Pancreas (tissue), 10 donors: Measurements from ENCODE around the gene CTNNA2. TPM values are rescaled to one million over a fixed set of nuclear protein-coding genes. Genes with fewer than 3 reads are reported as not detected.

ENCODE experiments used
- ATAC-seq, 4 donors: fragments of 200-7000 bp; cut with Tn5 transposase; one replicate each; pipeline versions ENCODE4 v1.8.0 to v1.9.1; 2020; ENCODE audit warnings: mild to moderate bottlenecking in 4 of 4, moderate library complexity in 4 of 4
- DNase-seq, 6 donors: peaks; one replicate each; pipeline ENCODE4 v3.0.0-alpha.2; 2020
- FAIRE-seq: peaks from 2 replicates; lab custom pipeline; 2012; peaks lifted over from hg19 to GRCh38; lab: Jason Lieb, UNC
- H3K27ac ChIP-seq, 4 donors: fragments of 200-600 bp; sonication (generic); 1 replicate in 3 of 4; 2 replicates in 1 of 4; pipeline versions ENCODE4 v1.5.0 to v1.8.0; 2020
- H3K27me3 ChIP-seq, 4 donors: fragments of 200-600 bp; one replicate each; pipeline ENCODE4 v1.8.0; 2021
- H3K36me3 ChIP-seq, 3 donors: fragments of 200-600 bp; sonication (generic) in 1 of 3; one replicate each; pipeline versions ENCODE4 v1.5.0 to v1.8.0; 2020 to 2021
- H3K4me1 ChIP-seq, 3 donors: fragments of 200-600 bp; one replicate each; pipeline ENCODE4 v1.8.0; 2021
- H3K4me3 ChIP-seq, 4 donors: fragments of 200-600 bp; sonication (generic) in 2 of 4; one replicate each; pipeline versions ENCODE4 v1.5.0 to v1.8.0; 2020 to 2021
- H3K9me3 ChIP-seq, 4 donors: fragments of 200-600 bp; one replicate each; pipeline ENCODE4 v1.8.0; 2021
- CTCF ChIP-seq, 4 donors: fragments of 200-600 bp; sonication (generic) in 3 of 4; IDR thresholded peaks; one replicate each; pipeline versions ENCODE4 v1.5.0 to v1.8.0; 2021; ENCODE audit warnings: antibody characterized with exemption in 4 of 4
- WGBS, 2 donors: extraction: QIAGEN DNeasy Blood & Tissue Kit; methylation state at CpG; one replicate each; pipeline ENCODE4 v1.1.7; 2013; 5-methylcytosine and 5-hydroxymethylcytosine counted together
- intact Hi-C, 3 donors: fragments of 100-400 bp; cut with DNase I; formaldehyde crosslinking; loops; one replicate each; pipeline versions ENCODE4 v1.11.1 to v1.14.2; 2022
- polyA plus RNA-seq, 2 donors: library from polyadenylated mRNA; stranded (reverse); fragments of 200-250 nt; gene quantifications; one replicate each; pipeline ENCODE4 v1.2.3, GENCODE V29; 2013
- total RNA-seq, 6 donors: library from RNA; stranded (reverse); fragmentation: NEBNext Ultra II Directional in 4 of 6; extraction: Animal tissue kit (Norgen Biotek cat#: 25700) in 4 of 6; gene quantifications; one replicate each; pipeline versions ENCODE4 v1.2.1 to v1.2.4, GENCODE V29; 2021 to 2023
- donor health status: healthy with polysubstance abuse.
- donor health status: DM: no; HTN: no; CAD: no; lungs with moderate emphysema.
- donor health status: DM: no; HTN: no; CAD: no.
- donor health status: control.
- donor health status: control.
- donor health status: Bipolar disorder and iron deficiency.
- donor health status: DM: yes; HTN: yes; CAD: no.
- donor health status: DM: no; HTN: no; CAD: no.
- donor health status: DM: no; HTN: no; CAD: no.
- donor health status: DM: yes; HTN: yes; CAD: no.

Gene CTNNA2
- total and polyA plus RNA-seq, 8 donors, result 0.25 to 12.1 (median 2.1) TPM

GRCh38 chr2:79980816-79981215 lies 468.0 kb downstream of the CTNNA2 start:
- no peak overlapping the region for H3K27ac ChIP-seq
- FAIRE-seq (no peak), ATAC-seq (no peak), DNase-seq (no peak)
- 31 to 45% methylated on average over 5 of the region's 5 CpGs for WGBS, 2 donors
- no peaks in the 10 kb centered on the region for H3K36me3 ChIP-seq
- H3K4me3 ChIP-seq, result no peak overlapping the region
- no peaks in the 10 kb centered on the region for H3K27me3 ChIP-seq
- intact Hi-C loops, result no loop called here
- H3K9me3 ChIP-seq, result no peaks in the 10 kb centered on the region
- TF ChIP-seq CTCF (IDR thresholded peaks at IDR 0.05), result no peak
- no peaks in the 10 kb centered on the region for H3K4me1 ChIP-seq

GRCh38 chr2:79981316-79981715 lies 468.5 kb downstream of the CTNNA2 start:
- intact Hi-C loops, result no loop called here
- no peaks in the 10 kb centered on the region for H3K9me3 ChIP-seq
- FAIRE-seq (no peak), ATAC-seq (no peak), DNase-seq (no peak)
- no peaks in the 10 kb centered on the region for H3K36me3 ChIP-seq
- no peaks in the 10 kb centered on the region for H3K27me3 ChIP-seq
- 54 to 69% methylated on average over 3 of the region's 3 CpGs for WGBS, 2 donors
- H3K27ac ChIP-seq, result no peak overlapping the region
- H3K4me3 ChIP-seq, result no peak overlapping the region
- H3K4me1 ChIP-seq, result no peaks in the 10 kb centered on the region
- TF ChIP-seq CTCF (IDR thresholded peaks at IDR 0.05), result no peak

GRCh38 chr2:79982445-79982844 lies 469.6 kb downstream of the CTNNA2 start:
- Histone ChIP-seq H3K4me3 (no peak overlapping the region), H3K27ac (no peak overlapping the region), H3K27me3 (no peaks in the 10 kb centered on the region), H3K4me1 (no peaks in the 10 kb centered on the region), H3K36me3 (no peaks in the 10 kb centered on the region), H3K9me3 (no peaks in the 10 kb centered on the region)
- WGBS, 2 donors, result 57 to 81% methylated on average over 4 of the region's 4 CpGs
- TF ChIP-seq CTCF (IDR thresholded peaks at IDR 0.05), result no peak
- DNase-seq (no peak), FAIRE-seq (no peak), ATAC-seq (no peak)
- intact Hi-C loops, result no loop called here

- no peaks in the 10 kb centered on the region for H3K36me3 ChIP-seq
- FAIRE-seq (no peak), ATAC-seq (no peak), DNase-seq (no peak)
- H3K4me3 ChIP-seq, result no peak overlapping the region
- intact Hi-C loops, result no loop called here
- WGBS, 2 donors, result 21 to 22% methylated on average over 1 of the region's 1 CpG
- no peak overlapping the region for H3K27ac ChIP-seq
- no peaks in the 10 kb centered on the region for H3K4me1 ChIP-seq
- no peak for TF ChIP-seq CTCF (IDR thresholded peaks at IDR 0.05)
- no peaks in the 10 kb centered on the region for H3K9me3 ChIP-seq
- no peaks in the 10 kb centered on the region for H3K27me3 ChIP-seq
Measured at GRCh38 chr2:79984476-79984875, 471.6 kb downstream of the CTNNA2 start.

- Histone ChIP-seq H3K4me3 (no peak overlapping the region), H3K9me3 (no peaks in the 10 kb centered on the region), H3K36me3 (no peaks in the 10 kb centered on the region), H3K27ac (no peak overlapping the region), H3K27me3 (no peaks in the 10 kb centered on the region), H3K4me1 (no peaks in the 10 kb centered on the region)
- 74 to 85% methylated on average over 3 of the region's 3 CpGs for WGBS, 2 donors
- no peak for FAIRE-seq
- intact Hi-C loops, result no loop called here
- no peak for TF ChIP-seq CTCF (IDR thresholded peaks at IDR 0.05)
- no peak for DNase-seq
- ATAC-seq, result no peak
Measured at GRCh38 chr2:79985145-79985544, 472.3 kb downstream of the CTNNA2 start.
